Thoracic aorta endothelial cell (primary cell): ENCODE data around the gene C19orf33. TPM values are rescaled to one million over a fixed set of nuclear protein-coding genes. Genes with fewer than 3 reads are reported as not detected.

ENCODE experiments used
- small RNA-seq: library from RNA; depleted of rRNA; stranded (forward); fragments of <200 nt; gene quantifications from one replicate; pipeline ENCODE3, GENCODE V24; 2012
- total RNA-seq: library from RNA; depleted of rRNA; stranded (reverse); fragments of >200 nt; gene quantifications from 2 replicates; pipeline ENCODE4 v1.2.3, GENCODE V29; 2012

Gene C19orf33
- total RNA-seq: 9.8 and 14.8 TPM in 2 replicates

DNA sequence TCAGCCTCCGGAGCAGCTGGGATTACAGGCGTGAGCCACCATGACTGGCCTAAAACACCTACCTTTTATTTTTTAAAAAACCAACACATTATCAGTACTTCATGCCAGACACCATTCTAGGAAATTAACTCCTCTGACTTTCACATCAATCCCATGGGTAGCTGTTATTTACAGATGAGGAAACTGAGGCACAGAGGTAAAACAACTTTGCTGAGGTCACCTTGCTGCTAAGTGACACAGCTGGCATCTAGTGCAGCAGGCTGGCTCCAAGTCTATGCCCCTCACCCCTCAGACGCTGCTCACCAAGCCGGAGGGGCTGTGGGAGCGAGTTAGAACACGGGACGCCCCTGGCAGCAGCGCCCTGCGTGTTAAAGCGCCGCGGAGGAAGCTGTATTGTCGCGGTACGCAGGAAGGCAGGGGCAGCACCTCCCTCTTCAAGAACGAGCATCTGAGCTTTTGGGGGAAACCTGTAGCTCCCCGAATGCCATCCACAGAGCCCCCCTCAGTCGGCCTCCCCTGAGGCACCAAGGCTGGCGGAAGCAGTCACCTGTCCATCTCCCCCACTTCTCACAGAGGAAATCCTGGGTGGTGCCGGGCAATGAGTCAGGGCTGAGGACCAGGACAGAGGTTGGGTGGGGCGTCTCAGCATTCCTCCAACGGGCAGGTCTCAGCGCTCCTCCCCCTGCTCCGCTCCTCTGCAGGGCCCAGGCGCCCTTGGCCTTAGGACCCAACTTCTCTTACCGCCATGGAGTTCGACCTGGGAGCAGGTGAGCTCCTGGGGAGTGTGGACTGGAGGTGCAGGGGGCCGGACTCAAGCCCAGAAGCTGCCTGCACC is at the start of gene C19orf33:
Gene C19orf33, plus strand, starts transcription at position 735 of the 835 bp plus-strand sequence. Its CDS starts 11 bp downstream, at position 746.

DNA sequence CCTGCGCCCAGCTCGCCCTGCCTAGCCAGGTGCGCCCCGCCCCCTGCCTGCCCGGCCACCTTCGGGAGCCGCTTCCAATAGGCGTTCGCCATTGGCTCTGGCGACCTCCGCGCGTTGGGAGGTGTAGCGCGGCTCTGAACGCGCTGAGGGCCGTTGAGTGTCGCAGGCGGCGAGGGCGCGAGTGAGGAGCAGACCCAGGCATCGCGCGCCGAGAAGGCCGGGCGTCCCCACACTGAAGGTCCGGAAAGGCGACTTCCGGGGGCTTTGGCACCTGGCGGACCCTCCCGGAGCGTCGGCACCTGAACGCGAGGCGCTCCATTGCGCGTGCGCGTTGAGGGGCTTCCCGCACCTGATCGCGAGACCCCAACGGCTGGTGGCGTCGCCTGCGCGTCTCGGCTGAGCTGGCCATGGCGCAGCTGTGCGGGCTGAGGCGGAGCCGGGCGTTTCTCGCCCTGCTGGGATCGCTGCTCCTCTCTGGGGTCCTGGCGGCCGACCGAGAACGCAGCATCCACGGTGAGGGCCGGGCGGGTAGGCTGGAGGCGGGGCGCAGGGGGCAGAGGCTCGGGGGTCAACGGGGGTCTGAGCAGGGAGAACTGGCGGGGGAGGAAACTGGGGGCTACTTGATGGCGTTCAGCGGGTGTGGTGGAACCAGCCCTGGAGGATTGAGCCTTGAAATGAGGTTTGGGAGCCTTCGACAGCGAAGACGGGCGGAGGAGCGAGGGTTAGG is 39.4 kb upstream of the C19orf33 start, which contains the start of gene SPINT2:
Gene SPINT2, plus strand, starts transcription at position 88 of the 727 bp plus-strand sequence. Its CDS starts 320 bp downstream, at position 408.

DNA sequence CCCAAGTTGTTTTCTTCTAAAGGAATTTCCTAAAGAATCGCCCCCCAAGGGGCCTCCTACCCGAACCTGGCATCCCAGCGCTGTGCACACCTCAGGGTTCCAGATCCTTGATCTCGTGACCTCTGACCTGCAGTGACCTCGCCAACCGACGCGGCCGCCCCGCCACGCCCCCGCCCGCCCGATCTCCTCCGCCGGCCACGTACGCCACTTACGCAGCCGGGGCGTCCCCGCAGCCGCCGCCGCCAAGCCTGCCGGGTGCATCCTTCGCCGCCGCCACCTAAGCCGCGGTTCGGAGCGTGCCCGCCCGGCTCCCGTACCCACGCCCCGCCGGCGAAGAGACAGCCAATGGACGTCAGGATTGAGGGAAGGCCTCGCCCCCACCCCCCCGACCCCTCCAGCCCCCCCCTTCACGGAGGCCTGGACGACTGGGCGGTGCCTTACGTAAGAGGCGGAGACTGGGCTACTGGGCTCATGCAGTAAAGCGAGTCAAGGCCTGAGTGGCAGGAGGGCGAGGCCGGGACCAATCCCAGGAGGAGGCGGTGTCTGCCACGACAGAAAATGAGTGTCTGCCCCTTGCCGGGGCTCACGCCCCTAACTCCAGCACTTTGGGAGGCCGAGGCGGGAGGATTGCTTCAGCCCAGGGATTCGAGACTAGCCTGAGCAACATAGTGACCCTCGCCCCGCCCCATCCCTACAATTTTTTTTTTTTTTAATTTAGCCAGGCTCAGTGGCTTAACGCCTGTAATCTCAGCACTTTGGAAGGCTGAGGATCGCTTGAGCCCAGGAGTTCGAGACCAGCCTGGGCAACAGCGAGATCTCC is 11.8 kb downstream of the C19orf33 start, which contains the start of gene YIF1B:
Gene YIF1B, minus strand, starts transcription at position 291 of the 820 bp plus-strand sequence. Its CDS starts 30 bp downstream, at position 261.

DNA sequence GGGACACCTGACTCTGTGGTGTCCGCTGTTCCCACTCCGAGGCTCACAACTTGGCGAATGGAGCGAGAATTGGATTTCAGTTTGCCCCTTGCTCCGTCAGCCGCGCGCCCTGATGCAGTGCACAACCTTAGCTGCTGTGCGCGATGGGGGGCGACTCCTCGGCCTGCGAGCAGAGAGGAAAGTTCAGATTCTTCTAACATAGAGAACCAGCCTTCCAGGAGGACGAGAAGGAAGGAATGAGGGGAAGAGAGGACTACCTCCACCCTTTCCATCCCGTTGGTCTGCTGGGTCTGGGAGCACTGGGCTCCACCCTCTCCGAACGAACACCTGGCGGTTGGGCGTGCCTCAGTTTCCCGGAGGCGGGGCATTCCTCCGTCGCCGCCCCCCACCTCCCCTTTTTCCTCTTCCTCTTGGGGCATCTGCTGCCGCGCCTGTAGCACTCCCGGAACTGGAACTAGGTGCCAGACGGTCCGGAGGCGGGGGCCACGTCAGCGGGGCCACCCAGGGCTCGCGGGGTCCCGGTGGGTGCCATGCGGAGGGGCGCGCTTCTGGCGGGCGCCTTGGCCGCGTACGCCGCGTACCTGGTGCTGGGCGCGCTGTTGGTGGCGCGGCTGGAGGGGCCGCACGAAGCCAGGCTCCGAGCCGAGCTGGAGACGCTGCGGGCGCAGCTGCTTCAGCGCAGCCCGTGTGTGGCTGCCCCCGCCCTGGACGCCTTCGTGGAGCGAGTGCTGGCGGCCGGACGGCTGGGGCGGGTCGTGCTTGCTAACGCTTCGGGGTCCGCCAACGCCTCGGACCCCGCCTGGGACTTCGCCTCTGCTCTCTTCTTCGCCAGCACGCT is 15.6 kb downstream of the C19orf33 start, which contains the start of gene KCNK6:
Gene KCNK6, plus strand, starts transcription at position 425 of the 838 bp plus-strand sequence. Its CDS starts 106 bp downstream, at position 531.

Small RNA genes within 50 kb of the gene (small RNA-seq; reads per million reads assigned to genes)
- gene RF00019: not detected

Other genes with a start within 250 kb of the C19orf33 start
- gene DPF1, start 80.0 kb upstream of the C19orf33 start, total RNA-seq: 1.4 and 2.1 TPM in 2 replicates
- gene PPP1R14A, start 47.9 kb upstream of the C19orf33 start, total RNA-seq: 0.29 TPM in 1 of 2 replicates, not detected in the other
- gene SPINT2, start 39.7 kb upstream of the C19orf33 start, total RNA-seq: 3.1 and 3.5 TPM in 2 replicates
- gene YIF1B, start 11.7 kb downstream of the C19orf33 start, total RNA-seq: 49.5 and 58.4 TPM in 2 replicates
- gene KCNK6, start 15.6 kb downstream of the C19orf33 start, total RNA-seq: 3.9 and 8.2 TPM in 2 replicates
- gene CATSPERG, start 31.6 kb downstream of the C19orf33 start, total RNA-seq: 0.79 and 1.1 TPM in 2 replicates
- gene PSMD8, start 70.3 kb downstream of the C19orf33 start, total RNA-seq: 217 and 265 TPM in 2 replicates
- gene GGN, start 83.8 kb downstream of the C19orf33 start, total RNA-seq: 0.57 and 0.80 TPM in 2 replicates
- 7.8 and 11.0 TPM in 2 replicates for gene SPRED3, start 84.4 kb downstream of the C19orf33 start, total RNA-seq
- gene FAM98C, start 98.8 kb downstream of the C19orf33 start, total RNA-seq: 9.0 and 10.1 TPM in 2 replicates
- not detected in 2 replicates for gene RASGRP4, start 122.0 kb downstream of the C19orf33 start, total RNA-seq
- under 0.01 TPM in 1 of 2 replicates, not detected in the other for gene RYR1, start 129.4 kb downstream of the C19orf33 start, total RNA-seq